Lower leg skin (tissue), 3 donors: ENCODE data around the gene ZP1.

ENCODE experiments used
- CTCF ChIP-seq, 3 donors: fragments of 450-650 bp; IDR thresholded peaks; one replicate each; pipeline ENCODE4 v1.5.1; 2016; ENCODE audit warnings: antibody characterized with exemption in 3 of 3, mild to moderate bottlenecking in 3 of 3, moderate library complexity in 2 of 3
- POLR2A ChIP-seq, 2 donors: fragments of 450-650 bp; IDR thresholded peaks; one replicate each; pipeline ENCODE4 v1.6.1; 2016 to 2017; ENCODE audit warnings: antibody characterized with exemption in 2 of 2, mild to moderate bottlenecking in 1 of 2, moderate library complexity in 1 of 2

- TF ChIP-seq CTCF (IDR thresholded peaks at IDR 0.05) = no peak
- no peak for TF ChIP-seq POLR2A (IDR thresholded peaks at IDR 0.05)
These were observed 49.3 kb upstream of the ZP1 start for GRCh38 chr11:60818057-60818456.
